H1 (cell line): ENCODE results near the gene SLC1A1. TPM values are rescaled to one million over a fixed set of nuclear protein-coding genes. Genes with fewer than 3 reads are reported as not detected.

Experiments used
- CTCF ChIA-PET: fragments of 300-600 bp; sonication (Branson Sonifier 250); formaldehyde crosslinking; loops from one replicate; lab custom pipeline; 2021; ENCODE audit not compliant: partially characterized antibody; lab: Charles Lee
- POLR2A ChIA-PET: fragments of 300-600 bp; sonication (Branson Sonifier 250); formaldehyde crosslinking; loops from one replicate; lab custom pipeline; 2021; ENCODE audit warnings: inconsistent platforms; ENCODE audit not compliant: partially characterized antibody; lab: Charles Lee
- DNase-seq, 2 experiments: peaks; one replicate each; pipeline versions ENCODE4 v3.0.0 to v3.0.0-alpha.2; 2010 to 2022; ENCODE audit warnings: low spot score in 2 of 2, low read depth in 1 of 2, mixed read lengths in 1 of 2
- FAIRE-seq: peaks from 2 replicates; lab custom pipeline; 2011; peaks lifted over from hg19 to GRCh38; lab: Jason Lieb, UNC
- H2AFZ ChIP-seq: 2 replicates; pipeline ENCODE4 v1.8.1; 2012; ENCODE audit warnings: low read length, inconsistent platforms
- H2AK5ac ChIP-seq: 2 replicates; pipeline ENCODE4 v1.6.1; 2013; ENCODE audit warnings: low read depth, low read length
- H2BK120ac ChIP-seq: replicated peaks from 2 replicates; pipeline ENCODE3; 2013; ENCODE audit warnings: low read depth, low read length, inconsistent platforms
- H2BK12ac ChIP-seq: 2 replicates; pipeline ENCODE4 v1.6.1; 2013; ENCODE audit warnings: low read depth, low read length
- H2BK15ac ChIP-seq: 2 replicates; pipeline ENCODE4 v1.6.1; 2013; ENCODE audit warnings: low read length
- H2BK20ac ChIP-seq: 2 replicates; pipeline ENCODE4 v1.6.1; 2013; ENCODE audit warnings: low read length
- H2BK5ac ChIP-seq: 2 replicates; pipeline ENCODE4 v1.6.1; 2013; ENCODE audit warnings: low read depth, low read length
- H3K14ac ChIP-seq: 2 replicates; pipeline ENCODE4 v1.6.1; 2013; ENCODE audit warnings: inconsistent platforms; ENCODE audit not compliant: insufficient read length
- H3K18ac ChIP-seq: 2 replicates; pipeline ENCODE4 v1.6.1; 2013; ENCODE audit warnings: low read length; ENCODE audit errors: extremely low read depth
- H3K23ac ChIP-seq: 2 replicates; pipeline ENCODE4 v1.6.1; 2013; ENCODE audit warnings: inconsistent platforms; ENCODE audit not compliant: insufficient read length
- H3K23me2 ChIP-seq: 2 replicates; pipeline ENCODE4 v1.6.1; 2013; ENCODE audit warnings: low read depth, low read length
- H3K27ac ChIP-seq: 2 replicates; pipeline ENCODE4 v1.6.1; 2011; ENCODE audit warnings: low read depth, low read length, inconsistent platforms
- H3K27me3 ChIP-seq, 4 experiments: replicated peaks in 1 of 4; 1 replicate in 1 of 4; 2 replicates in 3 of 4; pipeline versions ENCODE4 v1.6.1 to v1.8.1; 2011 to 2013; ENCODE audit warnings: low read length in 3 of 4, mild to moderate bottlenecking in 3 of 4, inconsistent platforms in 2 of 4, mixed read lengths in 2 of 4, moderate library complexity in 1 of 4; ENCODE audit not compliant: control insufficient read depth in 3 of 4, insufficient read depth in 3 of 4; ENCODE audit errors: extremely low read depth in 1 of 4
- H3K36me3 ChIP-seq, 4 experiments: 2 replicates each; pipeline versions ENCODE4 v1.6.1 to v1.8.1; 2011 to 2013; ENCODE audit warnings: mild to moderate bottlenecking in 4 of 4, low read length in 3 of 4, moderate library complexity in 2 of 4, control low read depth in 1 of 4, inconsistent platforms in 1 of 4; ENCODE audit not compliant: insufficient read depth in 4 of 4, control insufficient read depth in 2 of 4
- H3K4ac ChIP-seq: replicated peaks from 2 replicates; pipeline ENCODE3; 2013; ENCODE audit warnings: low read length, low read depth, mixed read lengths, inconsistent platforms; ENCODE audit not compliant: insufficient read length
- H3K4me1 ChIP-seq, 4 experiments: replicated peaks in 1 of 4; 1 replicate in 1 of 4; 2 replicates in 3 of 4; pipeline versions ENCODE4 v1.6.1 to v1.8.1; 2011 to 2013; ENCODE audit warnings: low read length in 3 of 4, inconsistent platforms in 2 of 4, mixed read lengths in 1 of 4; ENCODE audit not compliant: insufficient read depth in 4 of 4, control insufficient read depth in 3 of 4
- H3K4me2 ChIP-seq, 2 experiments: 2 replicates each; pipeline versions ENCODE4 v1.6.1 to v1.8.1; 2011 to 2013; ENCODE audit warnings: low read depth in 2 of 2, low read length in 2 of 2, control low read depth in 1 of 2, inconsistent platforms in 1 of 2, mild to moderate bottlenecking in 1 of 2; ENCODE audit not compliant: insufficient read depth in 1 of 2
- H3K4me3 ChIP-seq, 4 experiments: fragments of 200-600, 300-600 bp in 1 of 4; sonication (generic), shearing (Covaris generic), sonication (Bioruptor Twin) in 1 of 4; 2 replicates each; pipeline versions ENCODE4 v1.5.1 to v1.8.1; 2011 to 2016; ENCODE audit warnings: low read length in 4 of 4, low read depth in 3 of 4, control low read depth in 2 of 4, inconsistent platforms in 2 of 4, mild to moderate bottlenecking in 2 of 4, mixed read lengths in 1 of 4, moderate library complexity in 1 of 4; ENCODE audit not compliant: insufficient read depth in 2 of 4; ENCODE audit errors: extremely low read depth in 1 of 4
- H3K56ac ChIP-seq: replicated peaks from 2 replicates; pipeline ENCODE3; 2013; ENCODE audit warnings: low read depth, mild to moderate bottlenecking, mixed read lengths, low read length, inconsistent platforms; ENCODE audit not compliant: insufficient read length
- H3K79me1 ChIP-seq: 2 replicates; pipeline ENCODE4 v1.6.1; 2013; ENCODE audit warnings: low read depth, low read length, control low read depth
- H3K79me2 ChIP-seq, 2 experiments: 2 replicates each; pipeline versions ENCODE4 v1.6.1 to v1.8.1; 2012 to 2013; ENCODE audit warnings: low read length in 2 of 2, mild to moderate bottlenecking in 2 of 2, inconsistent platforms in 1 of 2; ENCODE audit not compliant: insufficient read depth in 2 of 2, control insufficient read depth in 1 of 2
- H3K9ac ChIP-seq, 4 experiments: replicated peaks in 1 of 4; 1 replicate in 1 of 4; 2 replicates in 3 of 4; pipeline versions ENCODE4 v1.6.1 to v1.8.1; 2011 to 2013; ENCODE audit warnings: low read depth in 3 of 4, low read length in 3 of 4, control low read depth in 2 of 4, mild to moderate bottlenecking in 2 of 4, moderate library complexity in 2 of 4, inconsistent platforms in 1 of 4; ENCODE audit errors: extremely low read depth in 1 of 4
- H3K9me3 ChIP-seq, 2 experiments: 2 replicates each; pipeline versions ENCODE4 v1.6.1 to v1.8.1; 2012 to 2013; ENCODE audit warnings: mild to moderate bottlenecking in 2 of 2, moderate library complexity in 2 of 2, control low read depth in 1 of 2, inconsistent platforms in 1 of 2, low read depth in 1 of 2, low read length in 1 of 2, mixed read lengths in 1 of 2; ENCODE audit not compliant: insufficient read depth in 2 of 2
- H4K20me1 ChIP-seq, 2 experiments: replicated peaks in 1 of 2; 2 replicates each; pipeline versions ENCODE3 to v1.8.1; 2011 to 2013; ENCODE audit warnings: inconsistent platforms in 2 of 2, low read length in 2 of 2, mild to moderate bottlenecking in 1 of 2; ENCODE audit not compliant: insufficient read depth in 2 of 2, control insufficient read depth in 1 of 2
- H4K5ac ChIP-seq: 2 replicates; pipeline ENCODE4 v1.6.1; 2013; ENCODE audit warnings: low read length, low read depth, mixed read lengths, inconsistent platforms; ENCODE audit not compliant: insufficient read length
- H4K8ac ChIP-seq: 2 replicates; pipeline ENCODE4 v1.8.0; 2013; ENCODE audit warnings: mild to moderate bottlenecking, moderate library complexity, low read length, inconsistent platforms; ENCODE audit not compliant: insufficient read depth; ENCODE audit errors: extremely low read depth
- H4K91ac ChIP-seq: replicated peaks from 2 replicates; pipeline ENCODE3; 2013; ENCODE audit warnings: low read length, mixed read lengths, inconsistent platforms; ENCODE audit not compliant: insufficient read length
- CHD1 ChIP-seq: IDR thresholded peaks from 2 replicates; pipeline ENCODE4 v1.6.1; 2012; ENCODE audit warnings: low read depth, low read length, improper control_type of control experiment
- NANOG ChIP-seq: IDR thresholded peaks from 2 replicates; pipeline ENCODE4 v1.6.1; 2011; ENCODE audit warnings: low read length, low read depth, mild to moderate bottlenecking, inconsistent platforms; ENCODE audit not compliant: insufficient read depth, poor library complexity, severe bottlenecking
- YY1 ChIP-seq: IDR thresholded peaks from 2 replicates; pipeline ENCODE4 v1.6.1; 2011; ENCODE audit warnings: low read depth, mild to moderate bottlenecking, low read length
- WGBS, 2 experiments: shearing (Covaris generic) in 1 of 2; methylation state at CpG; one replicate each; pipeline versions ENCODE4 v1.1.6 to v1.1.7; 2013 to 2015; ENCODE audit warnings: low lambda C conversion rate in 2 of 2, mixed read lengths in 2 of 2, inconsistent platforms in 1 of 2, low coverage in 1 of 2, missing lambda C conversion rate in 1 of 2; ENCODE audit not compliant: insufficient replicate concordance in 2 of 2, insufficient coverage in 1 of 2, insufficient read length in 1 of 2; ENCODE audit errors: extremely low coverage in 1 of 2, missing lambda C conversion rate in 1 of 2; 5-methylcytosine and 5-hydroxymethylcytosine counted together
- polyA plus RNA-seq, 7 experiments: library from polyadenylated mRNA; depleted of rRNA in 3 of 7; stranded (reverse) in 5 of 7; unstranded in 2 of 7; fragments of >200 nt in 5 of 7; fragments of 200-250 nt in 2 of 7; gene quantifications; 1 replicate in 5 of 7; 2 replicates in 1 of 7; 4 replicates in 1 of 7; pipeline versions ENCODE4 v1.2.1 to v1.2.3, GENCODE V29; 2011 to 2013; ENCODE audit warnings: missing spikeins in 2 of 7, mixed read lengths in 2 of 7
- total RNA-seq: library from RNA; stranded (reverse); fragmentation: NEBNext Ultra II Directional; extraction: Animal tissue kit (Norgen Biotek cat#: 25700); gene quantifications from 2 replicates; pipeline ENCODE4 v1.2.1, GENCODE V29; 2021

The SLC1A1 gene
- total and polyA plus RNA-seq, 2 of the 8 experiments (the other 6 are each of a cell fraction or from before 2014, with no cell fraction given): 4.7 to 11.7 TPM

- Histone ChIP-seq H3K36me3 (no peaks in the 10 kb centered on the region), H3K14ac (no peak overlapping the region), H3K56ac (no peak overlapping the region), H3K9ac (no peak overlapping the region), H3K79me2 (no peaks in the 10 kb centered on the region), H4K20me1 (no peaks in the 10 kb centered on the region), H4K5ac (no peak overlapping the region), H3K27ac (no peak overlapping the region), H3K79me1 (no peaks in the 10 kb centered on the region), H2AFZ (no peak overlapping the region), H3K4me1 (peaks cover 0 to 3% (median 0%) of the 10 kb centered on the region in 4 experiments; a peak in 2 of 7 replicates), H2BK12ac (no peak overlapping the region), H3K23me2 (no peaks in the 10 kb centered on the region), H3K4me3 (no peak overlapping the region), H2BK20ac (no peak overlapping the region), H4K8ac (no peak overlapping the region), H3K9me3 (peaks cover 0 to 2% of the 10 kb centered on the region in 2 experiments; a peak in 1 of 4 replicates), H2BK120ac (no peak overlapping the region), H4K91ac (no peak overlapping the region), H3K18ac (no peak overlapping the region), H2BK5ac (no peak overlapping the region), H3K4ac (no peak overlapping the region), H2AK5ac (no peak overlapping the region), H3K27me3 (no peaks in the 10 kb centered on the region), H3K4me2 (no peak overlapping the region), H2BK15ac (no peak overlapping the region), H3K23ac (no peak overlapping the region)
- FAIRE-seq (no peak), DNase-seq (no peak)
- ChIA-PET CTCF (interaction anchor here (0.6 to 7.4 kb wide), 22 partner anchors 10 to 647 kb away, joined by 3 to 68 read pairs (median 5); partner anchors contain the start of gene PLPP6), POLR2A (interaction anchor here (1.1 kb wide), 1 partner anchor 22 kb away, joined by 3 read pairs; no protein-coding TSS in a partner anchor)
- no peak for TF ChIP-seq NANOG
- TF ChIP-seq YY1: no peak
- no peak for TF ChIP-seq CHD1
- 93% methylated on average over 5 of the region's 5 CpGs; no CpG with 5 or more reads in 1 of the 2 experiments for WGBS, 2 experiments
Observed at GRCh38 chr9:4603830-4604229, 113.6 kb downstream of the SLC1A1 start.
